Measurements from ENCODE around the gene DMWD.
A peak's percentile ranks its signal among the peaks of the same experiment; 100 is the strongest.

DMWD gene

GRCh38 chr19:45816236-45817009, 23.8 kb upstream of the DMWD start:
- H3K36me3 ChIP-seq (ENCODE audit: control insufficient read depth, insufficient read depth, low read length): peaks cover 19% of the 10 kb centered on the region
- peaks cover 16% of the 10 kb centered on the region for H3K4me1 ChIP-seq (ENCODE audit: control insufficient read depth, insufficient read depth, low read length)
- H3K27ac ChIP-seq (ENCODE audit: low read depth, low read length): peak overlapping the region; percentile 91
- H3K9me3 ChIP-seq (ENCODE audit: control insufficient read depth, insufficient read depth, low read length): no peaks in the 10 kb centered on the region
- H3K27me3 ChIP-seq (ENCODE audit: control insufficient read depth, insufficient read depth, low read length): no peaks in the 10 kb centered on the region
- peak overlapping the region; percentile 61 for H3K4me3 ChIP-seq (ENCODE audit: low read depth, low read length)
- peak overlapping the region; percentile 80 for H3K9ac ChIP-seq (ENCODE audit: low read depth, low read length)

DNA sequence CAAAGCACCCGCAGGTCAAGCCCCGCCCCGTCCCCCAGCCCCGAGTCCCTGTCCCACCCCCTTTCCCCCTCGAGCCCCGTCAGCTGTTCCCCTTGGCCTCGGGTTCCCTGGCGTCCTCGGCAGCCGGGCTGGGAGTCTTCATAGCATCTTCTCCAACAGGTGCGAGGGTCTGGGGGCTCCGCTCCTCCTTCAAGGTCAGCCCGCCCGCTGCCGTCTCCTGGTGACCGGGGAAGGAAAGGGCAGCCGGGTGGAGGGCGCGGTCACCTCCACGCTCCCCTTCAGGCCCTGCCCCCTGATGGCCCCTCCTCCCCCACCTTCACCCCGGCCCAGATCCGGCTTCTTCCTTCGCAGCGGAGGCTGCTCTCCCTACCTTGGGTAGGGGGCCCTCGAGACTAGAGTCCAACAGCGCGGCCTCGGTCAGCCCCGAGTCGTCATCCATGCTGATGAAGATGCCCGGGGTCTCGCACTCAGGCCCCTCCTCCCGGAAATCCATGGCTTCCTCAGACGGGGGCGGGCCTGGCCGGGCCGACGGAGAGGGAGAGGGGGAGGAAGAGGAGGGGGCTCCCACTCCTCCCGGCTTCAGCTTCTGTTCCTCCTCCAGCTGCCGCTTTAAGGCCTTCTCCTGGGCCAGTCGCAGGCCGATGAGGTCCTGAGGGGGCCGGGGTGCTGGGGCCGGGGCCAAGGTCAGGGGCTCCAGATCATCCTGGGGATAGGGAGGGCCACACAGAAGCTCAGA, 23.0 kb upstream of the DMWD start:
- peaks cover 16% of the 10 kb centered on the region for H3K4me1 ChIP-seq (ENCODE audit: control insufficient read depth, insufficient read depth, low read length)
- peak overlapping the region; percentile 91 for H3K27ac ChIP-seq (ENCODE audit: low read depth, low read length)
- peaks cover 13% of the 10 kb centered on the region for H3K36me3 ChIP-seq (ENCODE audit: control insufficient read depth, insufficient read depth, low read length)
- H3K4me3 ChIP-seq (ENCODE audit: low read depth, low read length): peak overlapping the region; percentile 61
- H3K27me3 ChIP-seq (ENCODE audit: control insufficient read depth, insufficient read depth, low read length): no peaks in the 10 kb centered on the region
- H3K9ac ChIP-seq (ENCODE audit: low read depth, low read length): peak overlapping the region; percentile 35; the same call in 1 of the 2 replicates
- H3K9me3 ChIP-seq (ENCODE audit: control insufficient read depth, insufficient read depth, low read length): no peaks in the 10 kb centered on the region

DNA sequence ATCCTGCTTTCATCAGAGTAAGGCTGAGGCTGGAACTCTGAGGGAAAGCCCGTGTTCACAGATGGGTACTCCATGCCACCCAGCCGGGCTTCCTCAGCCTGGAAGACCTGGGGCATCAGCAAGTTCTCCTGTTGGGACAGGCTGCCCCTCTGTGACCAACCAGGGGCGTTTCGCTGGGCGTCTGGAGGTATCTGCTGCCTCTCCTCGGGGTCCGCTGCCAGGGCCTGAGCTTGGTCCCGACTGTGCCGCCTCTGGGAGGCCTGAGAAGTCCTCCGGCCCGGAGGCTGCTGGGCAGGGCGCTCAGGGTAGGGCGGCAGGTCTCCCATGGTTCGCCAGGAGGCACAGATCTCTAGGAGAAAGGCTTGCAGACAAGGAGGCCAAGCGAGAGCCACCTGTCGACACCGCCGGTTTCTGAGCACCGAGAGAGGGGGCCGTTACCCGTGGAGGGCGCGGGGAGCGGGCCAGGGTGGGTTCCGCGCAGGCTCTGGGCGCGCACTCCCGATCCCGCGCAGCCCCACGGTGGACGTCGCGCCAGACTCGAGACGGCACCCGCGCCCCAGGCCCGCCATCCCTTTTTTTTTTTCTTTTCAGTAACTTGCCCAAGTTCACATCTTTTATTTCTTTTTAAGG, 22.3 kb upstream of the DMWD start, which contains the start of gene RSPH6A:
TSS of gene RSPH6A (minus strand) at position 458 of the 630 bp plus-strand sequence. CDS start at position 326, 132 bp downstream.
- H3K36me3 ChIP-seq (ENCODE audit: control insufficient read depth, insufficient read depth, low read length): peaks cover 6% of the 10 kb centered on the region; the same call in 1 of the 2 replicates
- H3K9ac ChIP-seq (ENCODE audit: low read depth, low read length): peak within 1 kb of the TSS; percentile 53
- H3K4me1 ChIP-seq (ENCODE audit: control insufficient read depth, insufficient read depth, low read length): peaks cover 16% of the 10 kb centered on the region
- H3K4me3 ChIP-seq (ENCODE audit: low read depth, low read length): peak within 1 kb of the TSS; percentile 61
- H3K27ac ChIP-seq (ENCODE audit: low read depth, low read length): peak within 1 kb of the TSS; percentile 91
- no peaks in the 10 kb centered on the region for H3K9me3 ChIP-seq (ENCODE audit: control insufficient read depth, insufficient read depth, low read length)
- no peaks in the 10 kb centered on the region for H3K27me3 ChIP-seq (ENCODE audit: control insufficient read depth, insufficient read depth, low read length)

DNA sequence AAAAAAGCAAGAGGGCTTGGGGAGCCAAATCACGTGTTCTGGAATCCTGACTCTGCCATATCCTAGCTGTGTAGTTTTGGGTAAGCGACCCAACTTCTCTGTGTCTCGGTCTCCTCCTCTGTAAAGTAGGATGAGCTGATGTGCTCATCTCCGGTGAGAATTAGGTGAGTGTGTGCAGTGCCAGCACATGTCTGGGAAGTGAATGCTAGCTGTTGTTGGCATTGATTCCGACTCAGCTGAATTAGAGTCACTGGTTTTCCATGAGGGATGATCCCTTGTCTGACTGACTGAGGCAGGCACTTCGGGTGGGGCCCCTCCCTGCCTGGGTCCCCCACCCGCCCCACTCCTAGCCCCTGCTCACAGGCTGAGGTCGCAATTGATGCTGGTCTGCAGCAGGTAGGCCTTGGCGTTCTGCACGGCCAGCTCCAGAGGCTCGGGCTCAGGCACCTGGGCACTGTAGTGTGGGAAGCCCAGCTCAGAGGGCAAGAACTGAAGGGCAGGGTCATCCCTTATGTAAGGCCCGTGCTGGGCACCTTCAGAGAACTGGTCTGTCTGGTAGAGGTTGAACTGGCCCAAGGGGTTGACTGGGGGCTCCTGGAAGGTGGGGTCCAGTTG, 21.6 kb upstream of the DMWD start:
- Histone ChIP-seq H3K4me3 (ENCODE audit: low read depth, low read length) (peak overlapping the region; percentile 61; the same call in 1 of the 2 replicates), H3K27me3 (ENCODE audit: control insufficient read depth, insufficient read depth, low read length) (no peaks in the 10 kb centered on the region), H3K9ac (ENCODE audit: low read depth, low read length) (peak overlapping the region; percentile 53; the same call in 1 of the 2 replicates), H3K4me1 (ENCODE audit: control insufficient read depth, insufficient read depth, low read length) (peaks cover 16% of the 10 kb centered on the region), H3K36me3 (ENCODE audit: control insufficient read depth, insufficient read depth, low read length) (no peaks in the 10 kb centered on the region; the same call in 1 of the 2 replicates), H3K27ac (ENCODE audit: low read depth, low read length) (no peak overlapping the region), H3K9me3 (ENCODE audit: control insufficient read depth, insufficient read depth, low read length) (no peaks in the 10 kb centered on the region)

DNA sequence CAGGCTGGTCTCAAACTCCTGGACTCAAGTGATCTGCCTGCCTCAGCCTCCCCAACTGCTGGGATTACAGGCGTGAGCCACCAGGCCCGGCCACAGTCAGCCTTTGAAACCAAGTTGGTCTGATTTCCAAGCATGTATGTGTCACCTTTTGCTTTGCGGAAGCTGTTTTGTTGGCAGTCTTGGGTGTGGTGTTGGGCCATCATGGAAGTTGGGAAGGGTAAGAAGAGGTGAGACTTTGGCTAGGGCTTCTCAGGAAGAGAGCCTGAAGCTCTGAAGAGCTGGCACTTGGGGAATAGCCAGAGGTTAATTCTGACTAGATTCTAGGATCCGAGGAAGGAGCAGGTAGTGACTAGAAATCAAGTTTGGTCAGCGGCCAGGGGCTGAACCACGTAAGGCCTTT, 19.7 kb upstream of the DMWD start:
- Histone ChIP-seq H3K36me3 (ENCODE audit: control insufficient read depth, insufficient read depth, low read length) (no peaks in the 10 kb centered on the region), H3K27me3 (ENCODE audit: control insufficient read depth, insufficient read depth, low read length) (no peaks in the 10 kb centered on the region), H3K27ac (ENCODE audit: low read depth, low read length) (no peak overlapping the region), H3K4me1 (ENCODE audit: control insufficient read depth, insufficient read depth, low read length) (peaks cover 4% of the 10 kb centered on the region), H3K9ac (ENCODE audit: low read depth, low read length) (no peak overlapping the region), H3K9me3 (ENCODE audit: control insufficient read depth, insufficient read depth, low read length) (no peaks in the 10 kb centered on the region), H3K4me3 (ENCODE audit: low read depth, low read length) (no peak overlapping the region)

DNA sequence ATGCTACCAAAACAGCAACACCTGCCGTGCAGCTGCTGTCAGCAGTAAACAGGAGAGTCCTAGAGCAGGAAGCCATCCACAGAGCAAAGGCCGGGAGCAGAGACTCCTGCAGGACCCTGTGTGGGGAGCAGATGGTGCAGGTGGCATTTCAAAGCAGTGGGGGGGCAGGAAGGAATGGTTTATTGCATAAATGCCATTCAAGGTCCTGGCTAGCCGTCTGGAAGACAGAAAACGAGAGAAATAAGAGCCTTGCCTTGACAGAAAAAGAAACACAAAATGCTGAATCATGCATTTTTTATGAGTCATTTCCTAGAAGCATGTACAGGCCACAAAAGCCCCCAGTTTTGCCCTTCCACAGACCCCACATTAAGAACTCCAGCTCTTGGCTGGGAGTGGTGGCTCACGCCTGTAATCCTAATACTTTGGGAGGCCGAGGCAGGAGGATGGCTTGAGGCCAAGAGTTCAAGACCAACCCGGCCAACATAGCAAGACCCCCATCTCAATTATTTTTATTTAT, 17.1 kb upstream of the DMWD start:
- peak overlapping the region; percentile 47 for H3K27ac ChIP-seq (ENCODE audit: low read depth, low read length)
- no peak overlapping the region for H3K4me3 ChIP-seq (ENCODE audit: low read depth, low read length)
- no peak overlapping the region for H3K9ac ChIP-seq (ENCODE audit: low read depth, low read length)

GRCh38 chr19:45805719-45806118, 13.1 kb upstream of the DMWD start:
- no peak overlapping the region for H3K9ac ChIP-seq (ENCODE audit: low read depth, low read length)
- no peaks in the 10 kb centered on the region for H3K36me3 ChIP-seq (ENCODE audit: control insufficient read depth, insufficient read depth, low read length)
- no peaks in the 10 kb centered on the region for H3K4me1 ChIP-seq (ENCODE audit: control insufficient read depth, insufficient read depth, low read length)
- no peak overlapping the region for H3K27ac ChIP-seq (ENCODE audit: low read depth, low read length)
- H3K9me3 ChIP-seq (ENCODE audit: control insufficient read depth, insufficient read depth, low read length): no peaks in the 10 kb centered on the region
- no peaks in the 10 kb centered on the region for H3K27me3 ChIP-seq (ENCODE audit: control insufficient read depth, insufficient read depth, low read length)
- H3K4me3 ChIP-seq (ENCODE audit: low read depth, low read length): no peak overlapping the region

More for the DNA sequence above, 17.1 kb upstream of the DMWD start:
- Histone ChIP-seq H3K36me3 (ENCODE audit: control insufficient read depth, insufficient read depth, low read length) (no peaks in the 10 kb centered on the region), H3K27me3 (ENCODE audit: control insufficient read depth, insufficient read depth, low read length) (no peaks in the 10 kb centered on the region), H3K4me1 (ENCODE audit: control insufficient read depth, insufficient read depth, low read length) (no peaks in the 10 kb centered on the region; the same call in 1 of the 2 replicates), H3K9me3 (ENCODE audit: control insufficient read depth, insufficient read depth, low read length) (no peaks in the 10 kb centered on the region)

- Histone ChIP-seq H3K9ac (ENCODE audit: low read depth, low read length) (no peak overlapping the region), H3K27ac (ENCODE audit: low read depth, low read length) (no peak overlapping the region), H3K9me3 (ENCODE audit: control insufficient read depth, insufficient read depth, low read length) (no peaks in the 10 kb centered on the region), H3K36me3 (ENCODE audit: control insufficient read depth, insufficient read depth, low read length) (no peaks in the 10 kb centered on the region), H3K4me1 (ENCODE audit: control insufficient read depth, insufficient read depth, low read length) (no peaks in the 10 kb centered on the region), H3K4me3 (ENCODE audit: low read depth, low read length) (no peak overlapping the region), H3K27me3 (ENCODE audit: control insufficient read depth, insufficient read depth, low read length) (no peaks in the 10 kb centered on the region; the same call in 1 of the 2 replicates)
These were observed 12.2 kb upstream of the DMWD start for GRCh38 chr19:45804959-45805230.

GRCh38 chr19:45804140-45804958, 11.7 kb upstream of the DMWD start:
- Histone ChIP-seq H3K9me3 (ENCODE audit: control insufficient read depth, insufficient read depth, low read length) (no peaks in the 10 kb centered on the region), H3K4me1 (ENCODE audit: control insufficient read depth, insufficient read depth, low read length) (no peaks in the 10 kb centered on the region), H3K9ac (ENCODE audit: low read depth, low read length) (no peak overlapping the region), H3K36me3 (ENCODE audit: control insufficient read depth, insufficient read depth, low read length) (no peaks in the 10 kb centered on the region), H3K27ac (ENCODE audit: low read depth, low read length) (no peak overlapping the region), H3K4me3 (ENCODE audit: low read depth, low read length) (no peak overlapping the region), H3K27me3 (ENCODE audit: control insufficient read depth, insufficient read depth, low read length) (no peaks in the 10 kb centered on the region; the same call in 1 of the 2 replicates)

Data from HUES48 (cell line).